Tibial artery (tissue), 4 donors: ENCODE results near the gene ZNF407.

Experiments
- DNase-seq, 2 donors: peaks; one replicate each; pipeline ENCODE4 v3.0.0-alpha.2; 2019
- H3K27ac ChIP-seq, 2 donors: fragments of 200-600 bp; sonication (generic) in 1 of 2; 1 replicate in 1 of 2; 2 replicates in 1 of 2; pipeline ENCODE4 v1.5.1; 2018 to 2019; ENCODE audit warnings: mild to moderate bottlenecking in 1 of 2
- H3K27me3 ChIP-seq, 2 donors: fragments of 200-600 bp; sonication (generic) in 1 of 2; one replicate each; pipeline versions ENCODE4 v1.5.1 to v1.6.0; 2016 to 2019
- H3K36me3 ChIP-seq, 3 donors: fragments of 200-600 bp; sonication (generic) in 2 of 3; one replicate each; pipeline ENCODE4 v1.5.1; 2016 to 2019; ENCODE audit warnings: mild to moderate bottlenecking in 2 of 3
- H3K4me1 ChIP-seq, 4 donors: fragments of 200-600 bp; sonication (generic) in 2 of 4; 1 replicate in 3 of 4; 2 replicates in 1 of 4; pipeline ENCODE4 v1.5.1; 2016 to 2019
- H3K4me3 ChIP-seq, 2 donors: fragments of 200-600 bp; sonication (generic) in 1 of 2; 1 replicate in 1 of 2; 2 replicates in 1 of 2; pipeline ENCODE4 v1.5.1; 2018 to 2019; ENCODE audit warnings: mild to moderate bottlenecking in 2 of 2
- H3K9me3 ChIP-seq, 3 donors: fragments of 200-600 bp; sonication (generic) in 1 of 3; one replicate each; pipeline ENCODE4 v1.5.1; 2016 to 2019
- CTCF ChIP-seq, 2 experiments: fragments of 200-600 bp in 1 of 2; fragments of 450-650 bp in 1 of 2; IDR thresholded peaks; one replicate each; pipeline ENCODE4 v1.5.1; 2017 to 2019; ENCODE audit warnings: antibody characterized with exemption in 2 of 2, mild to moderate bottlenecking in 1 of 2, moderate library complexity in 1 of 2
- intact Hi-C: fragments of 100-400 bp; cut with DNase I; formaldehyde crosslinking; loops from one replicate; pipeline ENCODE4 v1.15.0; 2023; ENCODE audit warnings: low total_unique reads

ZNF407 gene

GRCh38 chr18:74630804-74631203, 33.1 kb downstream of the ZNF407 start:
- Histone ChIP-seq H3K36me3 (peaks cover 32 to 40% (median 32%) of the 10 kb centered on the region in 3 donors), H3K27me3 (no peaks in the 10 kb centered on the region), H3K4me3 (no peak overlapping the region), H3K9me3 (no peaks in the 10 kb centered on the region), H3K27ac (no peak overlapping the region), H3K4me1 (no peaks in the 10 kb centered on the region)
- intact Hi-C loops: no loop called here
- TF ChIP-seq CTCF (IDR thresholded peaks at IDR 0.05): no peak
- DNase-seq: no peak

- Histone ChIP-seq H3K27ac (no peak overlapping the region), H3K36me3 (peaks cover 32 to 40% (median 32%) of the 10 kb centered on the region in 3 donors), H3K27me3 (no peaks in the 10 kb centered on the region), H3K4me3 (no peak overlapping the region), H3K9me3 (no peaks in the 10 kb centered on the region), H3K4me1 (no peaks in the 10 kb centered on the region)
- DNase-seq: no peak
- no peak for TF ChIP-seq CTCF (IDR thresholded peaks at IDR 0.05)
- intact Hi-C loops: no loop called here
Measured at GRCh38 chr18:74631212-74631611, 33.5 kb downstream of the ZNF407 start.

GRCh38 chr18:74631623-74632350, 34.1 kb downstream of the ZNF407 start:
- no peaks in the 10 kb centered on the region for H3K27me3 ChIP-seq
- DNase-seq: no peak
- TF ChIP-seq CTCF (IDR thresholded peaks at IDR 0.05): no peak
- no peak overlapping the region for H3K27ac ChIP-seq
- no peaks in the 10 kb centered on the region for H3K4me1 ChIP-seq
- H3K4me3 ChIP-seq: no peak overlapping the region
- peaks cover 32 to 40% (median 32%) of the 10 kb centered on the region in 3 donors for H3K36me3 ChIP-seq
- intact Hi-C loops: no loop called here
- no peaks in the 10 kb centered on the region for H3K9me3 ChIP-seq

- no peak for TF ChIP-seq CTCF (IDR thresholded peaks at IDR 0.05)
Measured at GRCh38 chr18:74632351-74632679, 34.6 kb downstream of the ZNF407 start.

GRCh38 chr18:74632856-74633255, 35.2 kb downstream of the ZNF407 start:
- H3K4me1 ChIP-seq: no peaks in the 10 kb centered on the region
- peaks cover 32 to 40% (median 32%) of the 10 kb centered on the region in 3 donors for H3K36me3 ChIP-seq
- TF ChIP-seq CTCF (IDR thresholded peaks at IDR 0.05): no peak
- no peaks in the 10 kb centered on the region for H3K9me3 ChIP-seq
- H3K27me3 ChIP-seq: no peaks in the 10 kb centered on the region
- no peak overlapping the region for H3K4me3 ChIP-seq
- intact Hi-C loops: no loop called here
- DNase-seq: no peak
- H3K27ac ChIP-seq: no peak overlapping the region

More at GRCh38 chr18:74632351-74632679, 34.6 kb downstream of the ZNF407 start:
- Histone ChIP-seq H3K4me1 (no peaks in the 10 kb centered on the region), H3K27me3 (no peaks in the 10 kb centered on the region), H3K9me3 (no peaks in the 10 kb centered on the region), H3K27ac (no peak overlapping the region), H3K4me3 (no peak overlapping the region), H3K36me3 (peaks cover 32 to 40% (median 32%) of the 10 kb centered on the region in 3 donors)
- DNase-seq: no peak
- intact Hi-C loops: no loop called here
